GM18873 (cell line): Measurements from ENCODE around the gene CXCL16.
A peak's percentile ranks its signal among the peaks of the same experiment; 100 is the strongest.
"Not testable (repeated sequence)": the region's sequence is repeated elsewhere in the genome, so short reads cannot be mapped to it uniquely, and the experiment has no call there.

Source experiments
- ATAC-seq: cut with Tn5 transposase; IDR thresholded peaks from one replicate; pipeline ENCODE4 v1.9.1; 2021; ENCODE audit warnings: mild to moderate bottlenecking, moderate library complexity, moderate number of reproducible peaks; ENCODE audit not compliant: unreplicated experiment, low FRiP score

Gene CXCL16

DNA sequence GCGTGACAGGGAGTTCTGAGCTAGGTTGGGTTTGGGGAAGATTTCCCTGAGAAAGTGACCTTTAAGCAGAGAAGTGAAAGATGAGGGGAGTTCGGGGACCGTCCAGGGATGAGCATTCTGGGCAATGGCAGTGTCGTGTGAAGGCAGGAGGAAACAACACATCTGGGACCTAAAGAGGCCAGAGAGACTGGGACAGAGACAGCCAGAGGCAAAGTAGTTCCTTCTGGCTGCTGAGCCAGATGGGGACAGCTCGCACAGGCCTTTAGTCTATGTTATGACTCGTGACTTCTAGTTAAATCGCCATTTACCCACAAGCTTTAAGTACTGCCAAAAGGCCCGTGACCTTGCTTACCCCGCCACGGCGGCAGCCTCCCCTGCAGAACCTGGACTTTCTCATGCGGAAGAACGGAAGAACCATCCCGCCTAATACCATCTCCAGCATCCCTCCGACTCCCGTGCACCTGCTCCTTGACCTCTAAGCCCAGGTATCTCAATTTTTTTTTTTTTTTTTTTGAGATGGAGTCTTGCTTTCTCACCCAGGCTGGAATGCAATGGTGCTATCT, 17.0 kb downstream of the CXCL16 start:
- no peak for ATAC-seq

DNA sequence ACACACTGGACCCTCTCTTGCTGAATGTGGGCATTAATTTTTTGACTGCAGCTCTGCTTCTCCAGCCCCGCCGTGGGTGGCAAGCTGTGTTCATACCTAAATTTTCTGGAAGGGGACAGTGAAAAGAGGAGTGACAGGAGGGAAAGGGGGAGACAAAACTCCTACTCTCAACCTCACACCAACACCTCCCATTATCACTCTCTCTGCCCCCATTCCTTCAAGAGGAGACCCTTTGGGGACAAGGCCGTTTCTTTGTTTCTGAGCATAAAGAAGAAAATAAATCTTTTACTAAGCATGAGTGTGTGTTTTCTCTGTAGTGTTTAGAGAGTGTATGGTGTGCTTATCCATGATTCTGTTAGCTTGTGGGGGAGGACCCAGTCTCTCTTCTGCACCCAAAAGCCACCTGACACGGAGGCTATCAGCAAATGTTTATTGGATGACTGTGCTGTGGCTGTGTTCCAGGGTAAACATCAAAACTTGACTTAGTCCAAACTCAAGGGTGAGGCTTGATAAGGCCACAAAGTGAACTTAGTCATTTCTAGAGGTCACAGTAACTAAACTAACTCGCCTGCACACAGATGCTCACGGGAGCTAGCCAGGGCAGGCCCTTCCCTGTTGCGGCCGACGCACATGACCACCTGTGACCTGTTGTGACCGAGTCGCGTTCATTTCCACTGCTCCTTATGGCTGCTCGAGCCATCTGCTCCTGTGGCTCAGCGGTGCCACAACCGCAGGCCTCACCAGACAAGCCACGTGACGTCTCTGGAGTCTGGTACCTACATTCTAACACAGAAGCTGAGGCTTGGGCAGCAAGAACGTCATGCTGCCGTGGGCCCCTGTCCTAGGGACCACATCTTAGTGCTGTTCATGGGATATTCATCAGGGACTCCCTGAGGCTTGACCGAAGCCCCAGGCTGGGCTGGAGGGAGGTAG, 18.3 kb downstream of the CXCL16 start:
- no peak for ATAC-seq

DNA sequence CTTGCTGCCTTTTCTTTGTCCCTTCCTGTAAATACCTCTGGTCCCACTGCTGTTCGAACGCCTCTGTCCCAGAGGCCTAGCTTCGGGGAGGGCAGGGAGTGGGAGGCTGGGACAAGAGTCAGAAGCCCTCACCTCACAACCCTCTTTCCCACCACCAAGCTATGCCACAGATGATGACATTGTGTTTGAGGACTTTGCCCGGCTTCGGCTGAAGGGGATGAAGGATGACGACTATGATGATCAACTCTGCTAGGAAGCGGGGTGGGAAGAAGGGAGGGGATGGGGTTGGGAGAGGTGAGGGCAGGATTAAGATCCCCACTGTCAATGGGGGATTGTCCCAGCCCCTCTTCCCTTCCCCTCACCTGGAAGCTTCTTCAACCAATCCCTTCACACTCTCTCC, 18.9 kb downstream of the CXCL16 start:
- ATAC-seq, result no peak

DNA sequence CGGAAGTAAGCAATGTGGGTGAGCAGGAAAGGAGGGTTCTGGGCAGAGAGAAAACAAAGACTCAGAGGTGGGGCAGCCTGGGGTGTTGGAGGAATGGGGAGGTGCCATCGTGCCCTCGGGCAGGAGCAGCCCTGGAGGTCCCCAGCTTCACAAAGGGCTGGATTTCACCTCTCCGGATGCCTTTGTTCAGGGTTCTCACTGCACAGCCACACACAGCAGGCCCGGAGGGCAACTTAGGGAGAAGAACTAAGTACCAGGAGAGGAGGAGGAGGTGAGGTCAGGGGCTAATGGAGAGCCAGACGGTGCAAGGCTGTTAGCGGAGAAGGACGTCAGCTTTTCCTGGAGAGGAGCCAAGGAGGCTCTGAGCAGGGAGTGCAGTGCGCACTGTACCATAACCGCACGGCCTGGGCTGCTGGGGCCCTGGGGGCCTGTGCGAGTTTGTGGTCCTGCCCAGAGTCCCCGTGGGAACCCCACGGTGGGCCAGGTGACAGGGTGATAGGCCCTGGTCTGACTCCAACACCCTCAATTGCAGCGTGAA, 20.0 kb downstream of the CXCL16 start:
- no peak for ATAC-seq

DNA sequence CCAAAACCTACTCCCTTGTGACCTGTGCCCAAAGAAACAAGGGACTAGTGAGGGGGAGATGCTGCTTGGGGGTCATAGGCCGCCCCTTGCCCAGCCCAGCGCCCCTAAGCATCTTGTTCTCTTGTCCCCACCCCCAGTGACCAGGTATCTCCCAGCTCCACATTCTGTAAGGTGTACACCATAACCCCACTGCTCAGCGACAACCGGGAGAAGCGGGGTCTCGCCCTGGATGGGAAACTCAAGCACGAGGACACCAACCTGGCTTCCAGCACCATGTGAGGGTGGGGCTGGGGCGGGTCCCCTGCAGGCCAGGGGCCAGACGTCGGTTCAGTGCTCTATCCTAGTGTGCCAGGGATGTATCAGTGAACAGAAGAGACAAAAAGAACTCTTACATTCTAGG, 20.6 kb downstream of the CXCL16 start:
- no peak for ATAC-seq

DNA sequence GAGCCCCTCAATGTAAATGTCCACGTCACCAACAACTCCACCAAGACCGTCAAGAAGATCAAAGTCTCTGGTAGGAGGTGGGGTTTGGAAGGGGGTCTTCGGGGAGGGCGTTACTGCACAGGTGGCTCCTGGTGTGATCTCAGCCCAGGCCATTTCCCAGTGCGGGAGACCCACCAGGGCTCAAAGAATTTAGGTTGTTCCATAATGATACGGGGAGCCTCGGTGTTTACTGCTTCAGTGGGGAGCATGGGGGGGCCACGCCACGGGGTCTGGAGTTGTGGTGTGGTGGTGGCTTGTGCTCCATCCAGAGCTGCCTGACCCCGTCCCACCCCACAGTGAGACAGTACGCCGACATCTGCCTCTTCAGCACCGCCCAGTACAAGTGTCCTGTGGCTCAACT, 21.5 kb downstream of the CXCL16 start:
- no peak for ATAC-seq

DNA sequence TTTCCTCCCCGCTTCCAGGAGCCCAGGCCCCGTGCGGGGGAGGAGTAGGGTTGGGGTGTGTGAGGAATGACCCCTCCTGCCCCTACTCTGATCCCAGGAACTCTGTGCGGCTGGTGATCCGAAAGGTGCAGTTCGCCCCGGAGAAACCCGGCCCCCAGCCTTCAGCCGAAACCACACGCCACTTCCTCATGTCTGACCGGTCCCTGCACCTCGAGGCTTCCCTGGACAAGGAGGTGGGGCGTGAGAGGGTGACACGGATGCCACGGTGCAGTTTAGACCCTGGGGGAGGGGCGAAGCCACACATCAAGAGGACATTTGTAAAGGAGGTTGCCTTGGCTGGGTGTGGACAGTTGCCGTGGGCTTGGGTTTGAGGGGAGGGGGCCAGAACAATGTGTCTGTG, 21.9 kb downstream of the CXCL16 start:
- no peak for ATAC-seq

DNA sequence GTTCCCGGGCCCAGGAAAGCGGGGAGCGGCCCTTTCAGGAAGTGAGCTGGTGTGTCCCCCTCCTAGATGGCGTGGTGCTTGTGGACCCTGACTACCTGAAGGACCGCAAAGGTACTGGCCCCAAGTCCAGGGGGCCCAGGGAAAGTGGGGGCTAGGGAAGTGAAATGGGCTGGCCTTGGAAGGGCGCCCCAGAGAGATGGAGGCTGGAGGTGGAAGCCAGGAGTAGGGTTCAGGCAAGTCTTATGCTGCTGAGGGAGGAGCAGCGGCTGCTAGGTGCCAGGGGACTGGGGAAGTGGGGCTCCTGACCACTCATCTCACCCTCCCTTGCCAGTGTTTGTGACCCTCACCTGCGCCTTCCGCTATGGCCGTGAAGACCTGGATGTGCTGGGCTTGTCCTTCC, 23.6 kb downstream of the CXCL16 start:
- no peak for ATAC-seq

DNA sequence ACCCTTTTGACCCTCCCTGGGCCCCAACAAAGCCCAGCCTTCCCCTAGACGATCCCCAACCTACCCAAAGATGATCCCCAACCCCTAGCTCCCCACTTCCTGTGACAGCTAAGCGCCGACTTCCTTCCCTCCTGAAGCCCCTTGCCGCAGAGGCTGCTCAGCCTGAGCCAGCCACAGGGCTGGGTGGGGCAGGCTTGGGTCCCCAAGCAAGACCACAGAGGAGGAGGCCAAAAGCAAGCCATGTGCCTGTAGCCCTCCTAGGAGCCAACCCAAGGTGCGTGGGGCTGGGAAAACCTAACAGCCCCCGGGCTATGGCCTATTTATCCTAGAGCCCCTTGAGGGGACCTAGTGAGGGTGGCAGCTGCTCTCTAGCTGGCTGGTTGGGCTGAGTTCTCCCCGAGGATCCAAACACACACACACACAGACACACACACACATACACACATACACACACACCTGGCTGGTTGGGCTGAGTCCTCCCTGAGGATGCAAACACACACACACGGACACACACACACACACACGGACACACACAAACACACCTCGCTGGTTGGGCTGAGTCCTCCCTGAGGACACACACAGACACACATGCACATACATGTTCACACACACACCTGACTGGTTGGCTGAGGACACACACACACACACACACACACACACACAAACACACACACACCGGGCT, 24.5 kb downstream of the CXCL16 start:
- no peak for ATAC-seq

DNA sequence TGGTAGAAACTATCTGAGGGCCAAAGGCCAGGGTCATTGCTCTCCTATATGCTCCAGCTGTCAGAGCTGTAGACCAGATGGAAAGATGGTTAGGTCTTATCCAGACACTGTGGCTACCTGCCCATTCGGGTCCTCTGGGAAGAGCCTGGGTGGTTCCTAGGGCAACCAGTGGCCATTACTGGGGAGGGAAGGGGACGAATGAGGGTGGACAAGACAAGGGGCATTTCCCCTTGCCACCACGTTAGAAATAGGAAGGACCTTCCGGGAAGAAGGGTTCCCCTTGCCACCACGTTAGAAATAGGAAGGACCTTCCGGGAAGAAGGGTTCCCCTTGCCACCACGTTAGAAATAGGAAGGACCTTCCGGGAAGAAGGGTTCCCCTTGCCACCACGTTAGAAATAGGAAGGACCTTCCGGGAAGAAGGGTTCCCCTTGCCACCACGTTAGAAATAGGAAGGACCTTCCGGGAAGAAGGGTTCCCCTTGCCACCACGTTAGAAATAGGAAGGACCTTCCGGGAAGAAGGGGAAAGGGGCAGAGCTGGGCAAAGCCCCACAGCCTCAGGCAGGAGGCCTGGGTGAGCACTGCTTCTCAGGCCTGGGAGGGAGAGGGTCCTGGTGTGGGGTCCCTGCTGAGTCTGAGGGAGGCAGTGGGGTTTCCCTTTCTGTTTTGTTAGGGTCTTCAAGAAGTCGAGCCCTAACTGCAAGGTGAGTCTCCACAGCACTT, 25.2 kb downstream of the CXCL16 start:
- ATAC-seq, result not testable (repeated sequence)

DNA sequence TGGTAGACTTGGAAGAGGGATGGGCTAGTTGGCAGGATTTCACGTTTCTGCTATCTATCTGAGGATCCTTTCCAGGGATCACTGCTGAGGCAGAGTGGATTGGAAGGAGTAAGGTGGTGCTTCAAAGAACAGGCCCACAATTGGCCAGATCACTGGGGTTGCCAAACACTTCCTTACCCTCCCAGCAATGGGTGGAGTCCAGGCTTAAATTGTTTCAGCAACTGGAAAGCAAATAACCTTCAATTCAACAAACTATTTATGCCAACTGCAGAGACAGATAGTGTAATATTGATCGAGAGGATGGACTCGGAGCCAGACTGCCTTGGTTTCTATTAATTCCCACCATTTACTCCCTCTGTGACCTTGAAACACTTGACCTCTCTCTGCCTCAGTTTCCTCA, 27.2 kb downstream of the CXCL16 start:
- ATAC-seq, result no peak

DNA sequence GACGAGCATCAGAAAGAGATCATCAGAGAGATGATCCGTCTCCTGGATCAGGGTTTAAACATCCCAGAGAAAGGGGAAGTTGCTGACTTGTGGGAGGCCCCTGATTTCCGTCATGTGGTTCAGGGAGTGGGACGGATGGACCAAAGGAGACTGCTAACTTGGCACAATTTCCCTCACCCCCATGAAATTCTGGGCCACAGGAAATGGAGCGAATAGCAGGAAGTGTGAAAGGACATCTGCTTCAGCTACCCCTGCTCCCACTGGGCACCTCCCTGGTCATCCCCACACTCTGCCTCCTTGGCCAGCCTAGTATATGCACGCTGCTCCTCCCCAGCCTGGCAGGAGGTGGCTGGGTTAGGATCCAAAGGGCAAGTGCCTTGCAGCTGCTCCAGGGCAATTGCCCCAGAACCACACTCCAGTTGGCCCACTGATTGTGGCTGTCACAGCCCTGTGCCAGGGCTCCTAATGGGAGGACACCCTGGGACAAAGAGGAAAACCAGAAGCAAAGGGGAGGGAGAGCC, 28.0 kb downstream of the CXCL16 start:
- ATAC-seq, result no peak

DNA sequence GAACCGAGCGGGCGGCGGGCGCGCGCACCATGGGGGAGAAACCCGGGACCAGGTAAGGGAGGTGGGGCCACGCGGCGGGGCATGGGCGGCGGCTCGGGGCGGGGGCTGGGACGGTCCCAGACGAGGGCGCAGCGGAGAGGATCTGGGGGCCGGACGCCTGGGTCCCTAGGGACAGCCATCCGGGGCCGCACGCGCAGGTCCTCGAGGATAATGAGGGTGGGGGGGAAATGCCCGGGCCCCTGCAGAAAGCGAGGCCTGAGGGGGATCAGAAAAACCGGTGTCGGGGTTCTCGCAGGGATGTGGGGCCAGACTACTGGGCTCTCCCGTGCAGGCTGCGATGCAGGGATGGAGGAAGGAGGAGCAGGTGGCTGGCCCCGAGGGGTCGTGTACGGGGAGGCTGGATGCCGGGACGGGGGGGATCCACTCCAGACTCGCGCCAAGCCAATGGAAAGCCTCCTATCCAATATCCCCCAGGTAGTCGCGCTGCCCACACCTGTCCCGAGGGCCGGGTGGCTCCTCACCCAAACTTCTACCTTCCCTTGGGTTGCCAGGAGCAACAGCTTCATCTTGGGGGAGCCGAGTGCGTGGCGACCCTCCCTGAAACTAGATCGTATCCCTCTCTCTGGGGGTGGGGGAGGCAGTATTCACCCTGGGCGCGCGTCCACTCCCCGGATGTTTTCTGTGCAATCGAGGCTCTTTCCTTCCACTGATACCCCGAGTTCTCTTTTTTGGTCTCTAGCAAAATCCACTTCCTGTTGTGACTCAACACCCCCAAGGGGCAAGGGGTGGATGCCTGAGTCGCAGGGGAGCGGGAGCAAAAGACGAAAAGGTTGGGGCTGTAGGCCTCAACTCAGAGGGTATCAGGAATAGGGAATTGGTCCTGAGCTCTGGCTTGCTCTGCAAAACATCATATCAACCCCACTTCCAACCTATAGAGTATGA, 28.8 kb downstream of the CXCL16 start:
- no peak for ATAC-seq

DNA sequence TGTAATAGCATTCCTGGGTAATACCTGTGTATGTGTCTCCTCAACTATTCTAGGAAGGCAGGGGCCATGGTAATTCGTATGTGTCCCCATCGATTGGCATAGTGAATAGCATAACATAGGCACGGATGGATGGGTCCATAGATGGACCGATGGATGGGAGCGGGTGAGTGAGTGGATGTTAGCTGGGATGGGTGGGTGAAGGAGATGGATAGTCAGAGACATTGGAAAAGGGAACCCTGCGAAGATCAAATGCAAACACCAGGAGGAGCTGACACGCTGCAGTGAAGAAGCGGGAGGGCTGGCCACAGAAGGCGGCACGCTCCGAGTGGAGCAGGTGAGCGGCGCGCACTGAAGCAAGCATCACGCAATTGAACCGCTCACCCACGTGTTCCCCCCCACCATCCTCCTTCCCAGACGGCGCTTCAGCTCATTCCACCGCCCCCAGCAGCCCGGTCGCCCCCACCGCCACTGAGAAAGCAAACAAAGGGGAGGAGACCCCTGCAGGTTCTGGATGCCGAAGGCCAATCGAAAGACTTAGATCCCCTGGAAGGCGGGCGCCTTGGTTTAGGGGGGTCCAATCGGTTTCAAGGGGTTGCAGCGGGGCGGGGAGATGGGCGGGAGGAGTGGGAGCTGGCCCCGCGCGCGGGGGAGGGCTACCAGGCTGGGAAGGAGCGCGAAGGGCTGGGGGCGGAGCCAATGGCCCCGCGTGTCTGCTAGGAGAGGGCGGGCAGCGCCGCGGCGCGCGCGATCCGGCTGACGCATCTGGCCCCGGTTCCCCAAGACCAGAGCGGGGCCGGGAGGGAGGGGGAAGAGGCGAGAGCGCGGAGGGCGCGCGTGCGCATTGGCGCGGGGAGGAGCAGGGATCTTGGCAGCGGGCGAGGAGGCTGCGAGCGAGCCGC, 29.7 kb downstream of the CXCL16 start, which contains the start of gene ARRB2:
Gene ARRB2 (plus strand): TSS at position 839 of the 899 bp plus-strand sequence. CDS start 90 bp downstream, outside the sequence.
- ATAC-seq, result peak; percentile 64

DNA sequence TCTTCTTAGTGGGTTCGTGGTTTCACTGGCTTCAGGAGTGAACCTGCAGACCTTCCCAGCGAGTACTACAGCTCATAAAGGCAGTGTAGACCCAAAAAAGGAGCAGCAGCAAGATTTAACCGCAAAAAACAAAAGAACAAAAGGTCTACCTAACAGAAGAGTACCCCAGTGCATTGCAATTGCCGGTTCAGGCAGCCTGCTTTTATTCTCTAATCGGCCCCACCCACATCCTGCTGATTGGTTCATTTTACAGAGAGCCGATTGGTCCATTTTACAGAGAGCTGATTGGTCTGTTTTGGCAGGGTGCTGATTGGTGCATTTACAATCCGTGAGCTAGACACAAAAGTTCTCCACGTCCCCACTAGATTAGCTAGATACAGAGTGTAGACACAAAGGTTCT, 31.3 kb downstream of the CXCL16 start:
- ATAC-seq, result no peak

DNA sequence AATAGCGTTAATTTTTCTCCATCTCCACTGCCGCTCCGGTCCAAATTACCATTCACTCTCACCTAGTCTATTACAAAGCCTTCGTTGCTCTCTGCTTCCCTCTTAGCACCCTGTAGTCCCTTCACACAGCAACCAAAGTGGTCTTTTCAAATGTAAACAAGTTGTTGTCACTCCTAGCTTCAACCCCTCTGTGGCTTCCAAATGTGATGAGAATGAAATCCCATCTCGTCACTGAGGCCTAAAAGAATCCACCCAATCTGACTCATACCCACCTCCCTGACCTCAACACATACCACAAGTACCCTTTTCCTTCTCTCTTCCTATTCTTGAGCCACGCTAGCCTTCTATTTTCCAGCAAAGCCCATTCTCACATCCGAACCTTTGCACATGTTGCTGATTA, 33.6 kb downstream of the CXCL16 start:
- ATAC-seq, result no peak

DNA sequence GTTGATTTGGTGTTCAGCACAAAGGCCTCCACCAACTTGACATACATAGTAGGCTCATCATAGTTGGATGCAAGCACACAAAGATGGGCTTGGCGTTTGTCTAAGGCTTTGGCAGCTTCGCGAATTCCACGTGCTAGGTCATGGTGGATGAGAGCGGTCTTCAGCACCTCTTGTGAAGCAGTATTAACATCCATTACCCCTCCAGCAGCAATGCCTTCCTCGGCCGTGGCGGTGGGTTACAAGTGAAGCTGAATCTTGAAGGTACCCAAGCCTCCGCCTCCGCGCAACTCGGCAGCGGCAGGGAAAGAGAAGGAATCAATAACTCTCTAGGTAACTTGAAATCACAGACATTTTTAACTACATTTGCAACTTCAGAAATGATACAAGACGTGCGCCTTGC, 34.7 kb downstream of the CXCL16 start:
- no peak for ATAC-seq

DNA sequence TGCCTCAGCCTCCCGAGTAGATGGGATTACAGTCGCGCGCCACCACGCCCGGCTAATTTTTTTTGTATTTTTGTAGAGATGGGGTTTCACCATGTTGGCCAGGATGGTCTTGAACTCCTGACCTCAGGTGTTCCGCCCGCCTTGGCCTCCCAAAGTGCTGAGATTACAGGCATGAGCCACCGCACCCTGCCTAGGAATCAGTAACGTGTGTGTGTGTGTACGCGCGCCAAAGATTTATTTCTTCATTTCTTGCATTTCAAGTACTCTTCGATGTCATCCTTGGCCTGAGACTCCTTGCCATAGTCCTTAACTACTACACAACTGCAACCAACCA, 35.2 kb downstream of the CXCL16 start:
- ATAC-seq, result not testable (repeated sequence)
